ENCODE measurements around the gene RHOH. TPM values are rescaled to one million over a fixed set of nuclear protein-coding genes. Genes with fewer than 3 reads are reported as not detected.

Gene RHOH
- total RNA-seq, 1 donor = not detected

GRCh38 chr4:40224432-40224831, 27.6 kb downstream of the RHOH start:
- no peak for DNase-seq (ENCODE audit: low read depth)
- H3K4me3 ChIP-seq (ENCODE audit: low read depth, low read length) = no peak overlapping the region
- TF ChIP-seq CTCF (IDR thresholded peaks at IDR 0.05; ENCODE audit: insufficient read depth, low read length) = no peak

GRCh38 chr4:40225497-40225896, 28.7 kb downstream of the RHOH start:
- H3K4me3 ChIP-seq (ENCODE audit: low read depth, low read length) = no peak overlapping the region
- no peak for TF ChIP-seq CTCF (IDR thresholded peaks at IDR 0.05; ENCODE audit: insufficient read depth, low read length)
- DNase-seq (ENCODE audit: low read depth) = no peak

- DNase-seq (ENCODE audit: low read depth) = no peak
- TF ChIP-seq CTCF (IDR thresholded peaks at IDR 0.05; ENCODE audit: insufficient read depth, low read length) = no peak
- H3K4me3 ChIP-seq (ENCODE audit: low read depth, low read length) = no peak overlapping the region
Measured at GRCh38 chr4:40227284-40227683, 30.5 kb downstream of the RHOH start.

- no peak overlapping the region for H3K4me3 ChIP-seq (ENCODE audit: low read depth, low read length)
- TF ChIP-seq CTCF (IDR thresholded peaks at IDR 0.05; ENCODE audit: insufficient read depth, low read length) = peak; percentile 33
- DNase-seq (ENCODE audit: low read depth) = no peak
Measured at GRCh38 chr4:40228497-40229365, 31.9 kb downstream of the RHOH start.

- H3K4me3 ChIP-seq (ENCODE audit: low read depth, low read length) = no peak overlapping the region
- no peak for TF ChIP-seq CTCF (IDR thresholded peaks at IDR 0.05; ENCODE audit: insufficient read depth, low read length)
- DNase-seq (ENCODE audit: low read depth) = no peak
Measured at GRCh38 chr4:40231316-40231863, 34.6 kb downstream of the RHOH start.

- no peak for DNase-seq (ENCODE audit: low read depth)
- no peak overlapping the region for H3K4me3 ChIP-seq (ENCODE audit: low read depth, low read length)
- TF ChIP-seq CTCF (IDR thresholded peaks at IDR 0.05; ENCODE audit: insufficient read depth, low read length) = no peak
Measured at GRCh38 chr4:40232610-40233009, 35.8 kb downstream of the RHOH start.

All from fibroblast of the aortic adventitia (primary cell).